HG03159 (cell line): ENCODE data around the gene SLC25A47.
A peak's percentile ranks its signal among the peaks of the same experiment; 100 is the strongest.
"Not testable (repeated sequence)": the region's sequence is repeated elsewhere in the genome, so short reads cannot be mapped to it uniquely, and the experiment has no call there.

Experiments used
- ATAC-seq: cut with Tn5 transposase; IDR thresholded peaks from one replicate; pipeline ENCODE4 v1.9.1; 2021; ENCODE audit warnings: mild to moderate bottlenecking, moderate library complexity; ENCODE audit not compliant: unreplicated experiment

SLC25A47 gene

GRCh38 chr14:100323121-100323941 is at the start of gene SLC25A47:
Gene SLC25A47 (plus strand): TSS chr14:100323339. CDS start chr14:100323415, 76 bp downstream.
- no peak for ATAC-seq

GRCh38 chr14:100274250-100274649 is 48.9 kb upstream of the SLC25A47 start:
- no peak for ATAC-seq

DNA sequence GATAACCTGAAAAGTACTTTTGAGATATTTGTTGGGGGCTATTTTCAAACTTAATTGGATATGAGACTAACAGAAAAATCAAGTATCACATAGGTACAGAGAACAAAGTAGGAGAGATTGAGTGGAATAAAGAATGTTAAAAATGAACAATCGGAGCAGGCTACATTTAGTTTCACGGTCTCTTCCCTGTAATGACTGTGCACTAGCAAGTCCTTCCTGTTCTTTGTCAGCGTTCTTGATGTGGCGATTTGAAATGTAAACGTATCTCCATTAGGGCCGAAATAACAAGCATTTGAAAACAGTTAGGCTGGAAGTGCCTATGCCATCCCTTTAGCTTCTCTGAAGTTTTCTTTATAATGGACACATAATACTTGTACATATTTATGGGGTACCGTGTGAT is 47.9 kb upstream of the SLC25A47 start:
- no peak for ATAC-seq

- ATAC-seq: peak; percentile 61
Measured at GRCh38 chr14:100278702-100279101, 44.4 kb upstream of the SLC25A47 start.

DNA sequence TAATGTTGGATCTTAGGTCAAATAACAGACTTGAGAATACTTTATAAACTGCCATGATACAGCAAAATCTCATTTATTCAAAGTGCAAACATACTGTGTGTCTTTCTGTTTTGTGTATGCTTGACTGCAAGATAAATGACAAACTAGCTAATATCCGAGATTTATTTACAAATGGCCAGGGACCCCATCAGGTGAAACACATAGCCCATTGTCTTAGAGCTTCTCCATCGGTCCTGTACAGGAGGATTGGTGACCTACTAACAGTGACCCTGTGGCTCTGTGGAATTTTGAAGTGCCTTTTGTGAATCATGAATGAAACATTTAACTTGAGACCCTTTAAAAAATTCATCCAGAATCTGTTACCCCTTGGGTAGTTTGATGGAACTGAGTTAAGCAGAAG is 44.0 kb upstream of the SLC25A47 start:
- ATAC-seq: no peak

DNA sequence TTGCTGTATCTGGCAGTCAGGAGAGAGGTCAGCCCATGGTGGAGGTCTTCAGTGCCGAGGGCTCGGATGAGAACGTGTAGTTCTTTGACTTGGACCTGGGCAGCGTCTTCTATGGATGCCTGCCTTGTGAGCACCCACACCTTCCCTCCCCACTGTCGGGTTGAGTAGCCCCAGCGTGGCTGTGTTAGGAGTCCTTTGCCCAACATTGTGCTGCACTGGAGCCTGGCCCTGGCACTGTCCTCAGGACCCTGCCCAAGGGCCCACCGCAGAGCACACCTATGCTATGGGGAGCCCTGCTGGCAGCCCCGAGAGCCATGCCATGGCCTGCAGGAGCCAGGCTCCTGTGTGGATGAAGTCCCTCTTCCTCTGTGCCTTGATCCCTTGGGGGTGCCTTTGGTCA is 43.6 kb upstream of the SLC25A47 start:
- ATAC-seq: no peak

DNA sequence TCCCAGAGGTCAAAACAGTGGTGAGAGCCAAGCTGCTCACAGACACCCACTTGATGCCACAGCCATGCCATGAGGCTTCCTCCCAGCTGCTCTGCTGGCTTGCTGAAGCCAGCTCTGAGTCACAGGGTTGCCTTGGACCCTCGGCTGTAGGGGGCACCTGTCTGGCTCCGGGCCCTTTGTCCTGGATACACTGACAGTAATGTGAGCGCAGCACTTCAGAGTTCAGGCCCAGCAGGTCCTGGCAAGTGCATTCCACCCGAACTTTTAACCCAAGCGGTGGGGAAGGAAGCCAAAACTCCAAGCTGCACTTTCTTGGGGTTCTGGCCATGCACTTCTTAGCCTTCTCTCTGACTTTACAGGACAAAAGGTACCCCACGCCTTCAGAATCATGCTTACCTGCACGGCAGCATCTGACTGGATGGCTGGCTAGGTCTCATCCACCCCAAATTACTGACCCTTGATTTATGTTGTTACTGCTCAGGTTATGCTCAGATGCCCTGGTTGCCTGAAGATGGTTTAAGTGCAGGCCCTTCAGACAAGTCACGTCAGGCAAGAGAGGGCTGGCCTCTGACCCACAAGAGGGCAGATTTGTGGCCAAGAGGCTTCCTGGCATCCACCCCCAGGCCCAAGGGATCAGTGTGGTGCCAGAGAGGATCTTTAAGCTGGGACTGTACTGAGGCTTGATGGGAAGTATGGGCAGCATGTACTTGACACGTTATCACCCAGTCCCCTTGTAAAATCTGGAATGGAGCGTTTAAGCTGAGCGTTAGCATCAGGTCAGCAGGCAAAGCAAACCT is 41.7 kb upstream of the SLC25A47 start:
- ATAC-seq: no peak

GRCh38 chr14:100282083-100282350 is 41.1 kb upstream of the SLC25A47 start:
- no peak for ATAC-seq

GRCh38 chr14:100282766-100283419 is 40.2 kb upstream of the SLC25A47 start:
- no peak for ATAC-seq

DNA sequence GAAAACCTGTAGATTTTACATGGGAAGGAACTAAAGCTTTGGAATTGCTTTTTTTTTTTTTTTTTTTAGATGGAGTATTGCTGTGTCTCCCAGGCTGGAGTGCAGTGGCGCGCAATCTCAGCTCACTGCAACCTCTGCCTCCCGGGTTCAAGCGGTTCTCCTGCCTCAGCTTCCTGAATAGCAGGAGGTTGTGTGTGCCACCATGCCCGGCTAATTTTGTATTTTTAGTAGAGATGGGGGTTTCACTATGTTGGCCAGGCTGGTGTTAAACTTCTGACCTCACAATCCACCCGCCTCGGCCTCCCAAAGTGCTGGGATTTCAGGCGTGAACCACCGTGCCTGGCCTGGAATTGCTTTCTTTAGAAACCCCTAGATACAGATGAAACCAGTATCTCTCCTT is 39.7 kb upstream of the SLC25A47 start:
- not testable (repeated sequence) for ATAC-seq

DNA sequence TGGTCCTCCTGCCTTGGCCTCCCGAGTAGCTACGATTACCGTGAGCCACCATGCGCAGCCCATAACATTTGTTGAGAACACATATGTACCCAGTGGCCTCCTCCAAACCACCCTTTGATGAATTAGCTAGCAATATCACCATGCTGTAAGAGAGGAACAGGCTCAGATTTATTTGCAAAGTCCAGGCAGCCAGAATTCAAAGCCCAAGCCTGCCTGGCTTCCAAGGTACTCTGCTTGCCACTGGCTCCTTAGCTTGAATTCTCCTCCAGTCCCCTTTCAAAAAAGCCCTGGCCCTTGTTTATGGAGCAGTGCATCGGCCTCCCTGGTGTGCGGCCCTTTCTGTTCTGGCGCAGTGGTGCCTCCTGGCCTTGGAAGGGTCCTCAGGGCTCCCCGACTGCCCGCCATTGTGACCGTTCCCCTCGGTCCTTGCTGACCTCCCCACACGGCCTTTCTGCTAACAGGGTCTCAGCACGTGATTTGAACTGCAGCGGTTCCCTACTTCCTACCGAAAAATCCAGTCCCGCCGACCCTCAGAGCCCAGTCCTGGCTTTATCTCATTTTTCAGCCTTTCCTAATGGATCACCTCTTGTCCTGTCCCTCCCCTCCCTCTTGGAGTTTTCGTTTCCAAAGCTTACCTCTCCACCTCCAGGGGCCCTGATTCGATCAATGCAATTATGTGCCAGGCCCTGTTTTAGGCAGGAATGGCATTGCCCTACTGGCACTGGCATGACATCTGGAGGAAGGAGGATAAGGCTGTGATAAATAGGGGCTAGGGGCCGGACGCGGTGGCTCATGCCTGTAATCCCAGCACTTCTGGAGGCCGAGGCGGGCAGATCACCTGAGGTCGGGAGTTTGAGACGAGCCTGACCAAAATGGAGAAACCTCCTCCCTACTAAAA is 38.9 kb upstream of the SLC25A47 start:
- ATAC-seq: no peak

- ATAC-seq: peak; percentile 83
Measured at GRCh38 chr14:100285021-100285912, 37.9 kb upstream of the SLC25A47 start.

GRCh38 chr14:100285913-100286400 is 37.2 kb upstream of the SLC25A47 start:
- ATAC-seq: no peak

DNA sequence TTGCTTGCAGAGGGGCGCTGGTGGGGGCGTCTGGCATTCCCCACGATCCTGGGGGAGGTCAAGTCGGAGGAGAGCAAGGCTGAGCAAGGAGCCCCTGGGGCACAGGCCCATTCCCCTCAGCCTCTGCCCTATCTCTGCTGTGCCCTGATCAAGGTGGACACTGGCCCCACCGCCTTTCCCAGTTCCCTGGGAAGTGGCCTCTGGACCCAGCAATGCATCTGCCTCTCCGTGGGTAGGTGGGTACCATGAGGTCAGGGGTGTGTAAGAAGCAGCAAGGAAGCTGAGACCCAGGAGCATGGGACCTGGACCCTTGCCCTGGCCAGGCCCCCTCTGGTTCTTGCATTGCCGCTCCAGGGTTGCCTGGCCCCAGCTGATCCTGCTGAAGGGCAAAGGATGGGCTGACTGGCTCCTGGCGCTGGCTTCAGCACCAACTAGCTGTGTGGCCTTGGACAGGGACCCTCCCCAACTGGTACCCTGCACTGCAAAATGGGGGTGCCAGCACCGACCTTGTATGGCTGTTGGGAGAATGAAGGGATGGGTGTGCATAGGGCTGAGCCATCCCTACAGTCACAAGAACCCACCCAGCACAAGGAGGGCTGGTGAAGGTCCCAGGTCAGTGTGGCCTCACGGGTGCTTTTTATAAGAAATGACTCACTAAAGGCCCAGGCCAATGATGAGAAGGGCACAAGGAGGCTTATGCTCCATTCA is 36.5 kb upstream of the SLC25A47 start:
- ATAC-seq: no peak

DNA sequence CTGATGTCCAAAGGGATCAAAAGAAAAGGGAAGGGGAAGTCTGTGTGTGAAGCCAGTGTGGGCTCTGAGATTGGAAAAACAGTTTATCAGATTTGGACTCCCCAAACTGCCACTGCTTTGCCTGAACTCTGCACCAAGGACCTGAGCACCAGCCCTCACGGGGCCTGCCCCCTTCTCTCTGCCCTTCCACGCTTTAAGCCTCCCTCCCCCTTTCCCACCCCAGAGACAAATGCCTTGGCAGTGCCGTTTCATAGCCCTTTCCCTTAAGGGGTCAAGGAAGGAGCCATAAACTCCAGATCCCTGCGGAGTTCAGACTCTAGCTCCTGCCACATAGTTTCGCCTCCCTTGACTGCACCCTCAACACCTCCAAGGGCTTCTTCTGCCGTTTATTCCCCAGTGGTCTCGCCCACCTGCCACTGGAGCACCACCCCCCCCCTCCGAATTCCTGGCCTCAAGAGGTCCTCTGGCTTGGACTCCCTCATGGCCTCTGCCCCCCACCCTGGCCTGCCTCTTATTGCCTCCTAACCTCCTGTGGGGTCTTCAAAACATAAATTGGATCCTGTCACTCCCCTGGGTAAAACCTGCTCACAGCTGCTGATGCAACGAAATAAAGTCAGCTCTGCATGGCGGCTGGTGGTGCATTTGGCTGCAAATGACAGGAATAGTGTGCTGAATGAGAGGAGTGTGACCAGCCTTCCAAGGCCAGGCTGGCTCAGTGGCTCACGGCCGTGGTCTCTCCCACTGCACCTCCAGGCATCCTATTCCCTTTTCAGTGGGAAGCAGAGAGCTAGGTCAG is 35.7 kb upstream of the SLC25A47 start:
- ATAC-seq: no peak

GRCh38 chr14:100287998-100288295 is 35.2 kb upstream of the SLC25A47 start:
- not testable (repeated sequence) for ATAC-seq

- ATAC-seq: no peak
Measured at GRCh38 chr14:100288382-100289185, 34.6 kb upstream of the SLC25A47 start.
